UCSD-AML1 (cell line): ENCODE measurements around the gene SUFU.

Source experiments
- DNase-seq: peaks from one replicate; lab custom pipeline; 2025; ENCODE audit not compliant: unreplicated experiment; lab: John Stamatoyannopoulos, UW

Gene SUFU

DNA sequence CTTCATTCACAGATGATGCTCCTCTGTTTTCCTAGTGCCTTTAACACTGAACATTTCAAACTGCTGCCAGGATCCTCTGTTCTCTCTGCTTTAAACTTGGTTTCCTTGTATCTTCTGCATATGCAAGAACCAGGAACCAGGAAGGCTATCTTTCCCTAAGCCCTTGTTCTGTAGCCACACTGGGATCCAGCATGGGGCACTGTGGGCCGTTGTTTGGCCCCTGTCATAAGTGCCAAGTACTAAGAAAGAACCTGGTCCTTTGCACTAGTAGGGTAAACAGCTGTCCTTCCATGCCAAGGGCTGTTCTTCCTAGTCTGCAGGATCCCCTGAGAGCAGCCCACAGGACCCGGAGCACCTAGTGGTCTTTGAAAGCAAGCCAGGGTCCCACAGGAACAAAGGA lies 91.5 kb downstream of the SUFU start:
- peak; percentile 41 for DNase-seq

GRCh38 chr10:102595897-102596296 lies 92.1 kb downstream of the SUFU start:
- no peak for DNase-seq

GRCh38 chr10:102596506-102596971 lies 92.8 kb downstream of the SUFU start:
- peak; percentile 63 for DNase-seq

- peak; percentile 57 for DNase-seq
These were observed 93.6 kb downstream of the SUFU start for GRCh38 chr10:102597131-102597991.

GRCh38 chr10:102598243-102598642 lies 94.5 kb downstream of the SUFU start:
- no peak for DNase-seq

DNA sequence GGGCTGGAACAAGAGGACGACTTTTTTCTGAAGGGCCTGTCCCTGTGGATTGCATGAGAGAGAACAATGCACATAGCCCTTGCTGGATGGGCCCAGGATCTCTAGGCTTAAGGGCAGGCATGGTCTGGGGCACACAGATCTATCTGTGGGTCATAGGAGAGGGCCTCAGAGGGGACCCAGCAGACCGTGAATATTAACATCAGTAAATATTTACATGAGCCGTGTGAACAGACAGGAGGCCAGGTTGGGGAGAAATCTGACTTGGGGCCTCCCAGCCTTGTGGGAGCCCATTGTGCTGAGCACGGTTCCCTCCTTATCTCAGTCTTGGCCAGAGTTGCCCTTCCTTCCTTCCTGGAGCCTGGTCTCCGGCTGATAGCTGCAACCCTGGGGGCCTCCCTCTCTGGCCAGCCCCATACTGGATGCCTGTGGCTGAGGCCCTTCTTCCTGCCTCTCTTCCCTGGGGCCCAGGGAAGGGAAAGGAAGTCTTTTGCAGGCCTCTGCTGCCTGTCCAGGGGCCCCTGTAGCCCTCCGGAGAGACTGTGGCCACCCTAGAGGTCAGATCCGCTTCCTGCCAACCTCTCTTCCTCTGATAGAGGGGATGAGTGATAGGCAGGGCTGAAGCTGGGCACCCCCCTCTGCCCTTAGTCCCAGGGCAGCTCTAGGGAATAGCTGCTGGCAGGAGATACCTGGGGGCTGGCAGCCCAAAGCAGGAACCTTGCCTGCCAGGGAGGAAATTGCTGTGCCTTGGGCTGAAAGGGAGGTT lies 96.0 kb downstream of the SUFU start:
- DNase-seq = peak; percentile 93

GRCh38 chr10:102600816-102601215 lies 97.0 kb downstream of the SUFU start:
- DNase-seq = no peak

GRCh38 chr10:102601639-102602038 lies 97.9 kb downstream of the SUFU start:
- DNase-seq = no peak

- no peak for DNase-seq
These were observed 98.7 kb downstream of the SUFU start for GRCh38 chr10:102602272-102603045.

DNA sequence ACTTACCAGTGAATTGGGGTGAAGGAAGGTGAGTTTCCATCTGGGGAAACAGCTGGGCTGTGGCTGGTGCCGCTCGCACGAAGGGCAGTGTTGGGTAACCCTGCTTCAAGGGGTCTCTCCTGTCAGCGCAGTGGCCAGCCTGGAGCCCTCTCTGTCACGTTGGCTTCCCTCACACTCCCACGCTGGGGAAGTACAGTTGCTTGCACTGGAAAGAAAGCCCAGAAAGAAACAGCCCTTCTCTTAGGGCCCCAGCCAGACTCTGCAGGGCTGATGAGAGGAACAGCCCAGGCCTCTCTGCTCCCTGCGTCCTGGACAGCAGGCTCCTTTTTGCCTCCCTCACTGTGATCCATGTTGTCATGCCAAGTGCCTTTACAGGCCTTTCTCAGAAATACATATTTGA lies 100.2 kb downstream of the SUFU start:
- peak; percentile 71 for DNase-seq

GRCh38 chr10:102604439-102604841 lies 100.7 kb downstream of the SUFU start:
- no peak for DNase-seq

GRCh38 chr10:102605712-102606111 lies 101.9 kb downstream of the SUFU start:
- no peak for DNase-seq

DNA sequence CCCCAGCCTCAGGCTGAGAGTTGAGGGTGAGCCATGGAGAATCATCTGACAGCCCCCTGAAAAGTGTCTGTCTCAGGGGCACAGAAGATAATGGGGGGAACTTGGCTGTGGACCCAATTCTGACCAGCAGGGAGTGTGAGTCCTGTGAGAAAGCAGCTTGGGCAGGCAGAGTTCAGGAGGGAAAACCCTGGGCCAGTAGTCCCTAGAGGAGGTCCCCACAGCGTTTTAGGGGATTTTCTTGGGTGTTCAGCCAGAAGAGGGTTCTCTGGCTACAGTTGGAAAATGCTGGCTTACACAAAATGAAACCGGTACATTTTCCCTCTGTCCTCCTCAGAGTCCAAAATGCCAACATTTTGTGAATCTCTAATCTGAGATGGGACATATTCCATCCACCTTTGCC lies 104.7 kb downstream of the SUFU start:
- DNase-seq = no peak

- no peak for DNase-seq
These were observed 106.7 kb downstream of the SUFU start for GRCh38 chr10:102610441-102610887.

- no peak for DNase-seq
These were observed 107.8 kb downstream of the SUFU start for GRCh38 chr10:102611514-102612087.

DNA sequence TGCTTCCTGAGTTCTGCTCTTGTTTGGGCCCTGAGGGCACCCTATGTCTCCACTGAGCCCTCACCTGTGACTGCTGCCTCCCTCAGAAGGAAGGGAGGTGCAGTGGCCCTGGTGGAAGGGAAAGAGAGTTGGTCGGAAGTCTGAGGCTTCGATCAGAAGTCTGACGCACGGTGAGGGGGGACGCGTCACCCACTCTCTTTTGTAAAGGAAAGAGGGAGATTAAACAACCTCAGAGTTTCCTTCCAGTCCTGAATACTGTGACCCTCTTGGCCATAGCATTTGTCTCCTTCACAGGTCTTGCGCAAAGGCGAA lies 109.1 kb downstream of the SUFU start:
- peak; percentile 83 for DNase-seq

GRCh38 chr10:102613286-102613685 lies 109.5 kb downstream of the SUFU start:
- DNase-seq = no peak

GRCh38 chr10:102613785-102614184 lies 110.0 kb downstream of the SUFU start:
- DNase-seq = no peak

DNA sequence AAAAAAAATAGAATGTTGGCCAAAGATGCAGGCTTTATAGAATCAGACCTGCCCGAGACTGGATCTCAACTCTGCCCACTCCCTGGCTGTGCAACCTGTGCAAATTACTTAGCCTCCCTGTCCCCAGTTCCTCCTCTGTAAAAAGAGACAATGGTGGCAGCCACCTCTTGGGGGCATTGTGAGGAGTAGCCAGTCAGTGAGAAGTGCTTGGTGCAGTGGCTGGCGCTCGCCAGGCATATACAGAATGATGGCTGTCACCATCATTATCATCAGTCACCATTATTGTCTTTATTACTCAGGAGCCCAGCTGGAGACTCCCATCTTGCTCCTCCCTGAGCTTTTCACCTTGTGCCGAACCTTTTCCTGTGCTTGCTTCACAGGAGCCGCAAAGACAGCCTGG lies 111.1 kb downstream of the SUFU start:
- no peak for DNase-seq

GRCh38 chr10:102615361-102615760 lies 111.6 kb downstream of the SUFU start:
- DNase-seq = peak; percentile 62
